UCSD-AML1 (cell line): ENCODE results near the gene SELENOW.
"Not testable (repeated sequence)": the region's sequence is repeated elsewhere in the genome, so short reads cannot be mapped to it uniquely, and the experiment has no call there.

Experiments
- DNase-seq: peaks from one replicate; lab custom pipeline; 2025; ENCODE audit not compliant: unreplicated experiment; lab: John Stamatoyannopoulos, UW

SELENOW gene

GRCh38 chr19:47778049-47778953 is at the start of gene SELENOW:
Gene SELENOW, plus strand, starts transcription at chr19:47778703. Its CDS starts 83 bp downstream, at chr19:47778786.
- DNase-seq = peak; percentile 85

DNA sequence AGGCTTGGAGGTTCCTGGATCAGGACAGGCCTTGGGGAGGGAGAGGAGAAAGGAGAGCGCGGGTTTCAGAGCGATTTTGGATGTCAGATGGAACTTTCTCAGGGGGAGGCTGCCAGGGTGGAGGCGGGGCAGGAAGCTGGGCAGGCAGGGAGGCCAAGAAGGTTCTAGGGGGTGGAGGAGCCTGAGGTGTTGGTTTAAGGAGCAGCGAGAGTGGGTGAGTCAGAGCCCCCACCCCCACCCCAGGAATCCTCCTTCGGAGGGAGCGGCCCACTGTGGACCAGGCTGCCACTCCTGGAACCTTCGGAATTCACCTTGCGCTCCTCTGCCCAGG is 49.1 kb upstream of the SELENOW start:
- peak; percentile 78 for DNase-seq

DNA sequence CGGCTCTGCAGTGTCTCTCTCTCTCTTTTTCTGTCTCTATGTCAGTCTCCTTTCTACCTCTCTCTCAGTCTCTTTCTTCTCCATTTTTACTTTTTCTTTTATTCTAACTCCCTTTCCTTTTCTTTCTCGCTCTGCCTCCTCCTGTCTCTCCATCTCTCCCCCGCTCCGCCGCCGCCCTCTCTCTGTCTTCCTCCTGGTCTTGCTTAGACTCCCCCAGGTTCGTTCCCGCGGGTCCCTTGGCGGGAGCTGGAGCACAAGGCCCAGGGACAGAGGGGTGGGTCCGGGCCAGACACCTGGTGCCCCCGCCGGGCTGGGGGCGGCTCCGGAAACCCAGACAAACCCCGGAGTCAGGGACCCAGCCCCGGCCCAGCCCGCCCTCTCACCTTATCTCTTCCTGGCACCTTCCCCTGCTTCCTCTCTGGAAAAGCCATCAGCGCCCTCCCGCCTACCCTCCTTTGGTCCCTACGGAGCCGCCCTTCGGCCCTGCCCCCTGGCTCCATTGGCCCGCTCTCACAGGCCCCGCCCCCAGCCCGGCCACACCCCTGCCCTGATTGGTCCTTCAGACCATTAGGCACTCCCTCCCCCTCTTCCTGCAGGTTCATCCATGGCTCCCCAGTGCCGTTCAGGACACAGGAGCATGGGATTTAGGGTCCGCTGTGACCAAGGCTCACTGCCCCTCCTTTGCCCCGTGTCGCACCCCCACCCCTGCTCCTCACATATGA is 48.5 kb upstream of the SELENOW start:
- peak; percentile 97 for DNase-seq

- DNase-seq = no peak
Observed at GRCh38 chr19:47730521-47730889, 48.0 kb upstream of the SELENOW start.

DNA sequence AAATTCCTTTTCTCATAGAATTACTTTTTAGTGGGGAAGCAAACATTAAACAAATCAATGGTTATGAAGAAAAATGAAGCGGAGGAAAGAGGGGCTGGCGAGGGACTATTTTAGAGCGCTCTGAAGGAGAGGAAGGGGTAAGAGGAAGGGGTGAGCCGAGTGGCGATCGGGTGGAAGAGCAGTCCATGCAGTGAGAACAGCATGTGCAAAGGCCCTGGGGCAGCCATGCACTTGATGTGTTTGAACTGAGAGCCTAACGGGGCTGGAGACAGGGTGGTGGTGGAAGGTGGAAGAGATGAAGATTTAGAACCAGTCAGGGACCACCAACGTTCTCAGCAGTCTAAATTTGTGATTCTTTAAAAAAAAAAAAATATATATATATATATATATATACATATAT is 47.6 kb upstream of the SELENOW start:
- DNase-seq = no peak

DNA sequence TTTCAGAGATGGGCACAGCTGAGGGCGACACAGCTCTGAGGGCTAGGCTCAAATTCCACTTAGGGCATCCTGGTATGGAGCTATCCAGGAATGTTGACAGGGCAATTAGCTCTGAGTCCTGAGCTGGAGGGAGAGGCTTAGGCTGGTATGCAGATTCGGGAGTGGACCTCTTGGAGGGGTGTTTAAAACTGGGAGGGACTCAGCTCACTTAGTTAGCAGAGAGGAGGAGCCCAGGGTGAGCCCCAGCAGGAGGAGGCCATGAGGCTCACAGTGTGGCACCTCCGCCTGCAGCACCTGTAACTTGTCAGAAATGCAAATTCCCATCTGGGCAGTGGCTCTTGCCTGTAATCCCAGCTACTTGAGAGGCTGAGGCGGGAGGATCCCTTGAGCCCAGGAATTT is 43.4 kb upstream of the SELENOW start:
- DNase-seq = no peak

DNA sequence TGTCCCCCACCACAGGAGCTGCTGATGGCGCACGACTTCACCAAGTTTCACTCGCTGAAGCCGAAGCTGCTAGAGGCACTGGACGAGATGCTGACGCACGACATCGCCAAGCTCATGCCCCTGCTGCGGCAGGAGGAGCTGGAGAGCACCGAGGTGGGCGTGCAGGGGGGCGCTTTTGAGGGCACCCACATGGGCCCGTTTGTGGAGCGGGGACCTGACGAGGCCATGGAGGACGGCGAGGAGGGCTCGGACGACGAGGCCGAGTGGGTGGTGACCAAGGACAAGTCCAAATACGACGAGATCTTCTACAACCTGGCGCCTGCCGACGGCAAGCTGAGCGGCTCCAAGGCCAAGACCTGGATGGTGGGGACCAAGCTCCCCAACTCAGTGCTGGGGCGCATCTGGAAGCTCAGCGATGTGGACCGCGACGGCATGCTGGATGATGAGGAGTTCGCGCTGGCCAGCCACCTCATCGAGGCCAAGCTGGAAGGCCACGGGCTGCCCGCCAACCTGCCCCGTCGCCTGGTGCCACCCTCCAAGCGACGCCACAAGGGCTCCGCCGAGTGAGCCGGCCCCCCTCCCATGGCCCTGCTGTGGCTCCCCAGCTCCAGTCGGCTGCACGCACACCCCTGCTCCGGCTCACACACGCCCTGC is 37.5 kb upstream of the SELENOW start:
- DNase-seq = no peak

DNA sequence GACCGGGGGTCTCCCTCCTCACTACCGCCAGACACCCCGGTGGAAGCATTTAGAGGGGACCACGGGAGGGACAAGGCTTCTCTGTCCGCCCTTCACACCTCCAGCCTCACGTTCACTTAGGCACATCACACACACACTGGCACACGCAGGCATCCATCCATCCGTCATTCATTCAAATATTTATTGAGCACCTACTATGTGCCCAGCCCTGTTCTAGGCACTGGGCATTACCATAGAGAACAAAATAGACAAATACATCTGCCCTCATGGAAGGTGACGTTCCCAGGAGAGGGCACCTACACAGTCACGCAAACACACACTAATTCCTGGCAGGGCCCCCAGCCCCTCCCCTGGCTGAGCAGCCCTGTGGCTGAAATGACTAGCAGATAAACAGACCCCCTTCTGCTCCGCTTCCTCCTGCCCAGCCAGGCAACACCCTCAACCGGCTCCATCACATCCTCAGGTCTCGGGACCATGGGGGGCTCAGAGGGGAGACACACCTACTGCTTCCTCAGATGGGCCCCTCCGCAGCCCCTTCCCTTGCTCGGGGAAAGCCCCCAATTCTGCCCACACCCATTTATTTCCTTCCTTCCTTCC is 36.9 kb upstream of the SELENOW start:
- no peak for DNase-seq

DNA sequence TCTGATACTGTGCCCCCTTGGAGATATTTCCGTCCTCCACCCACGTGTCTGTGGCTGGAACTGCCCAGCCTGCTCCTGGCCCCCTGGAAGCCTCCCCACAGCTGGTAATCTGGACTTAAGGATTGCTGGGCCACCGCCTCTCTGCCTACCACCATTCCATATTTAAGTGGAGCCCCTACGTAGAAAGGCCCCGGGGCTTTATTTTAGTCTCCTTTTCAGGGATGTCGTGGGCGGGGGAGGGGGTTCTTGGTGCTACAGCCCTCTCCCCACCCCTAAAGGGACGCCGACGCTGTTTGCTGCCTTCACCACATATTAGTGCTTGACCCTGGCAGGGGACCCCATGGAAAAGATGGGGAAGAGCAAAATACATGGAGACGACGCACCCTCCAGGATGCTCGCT is 35.9 kb upstream of the SELENOW start:
- no peak for DNase-seq

DNA sequence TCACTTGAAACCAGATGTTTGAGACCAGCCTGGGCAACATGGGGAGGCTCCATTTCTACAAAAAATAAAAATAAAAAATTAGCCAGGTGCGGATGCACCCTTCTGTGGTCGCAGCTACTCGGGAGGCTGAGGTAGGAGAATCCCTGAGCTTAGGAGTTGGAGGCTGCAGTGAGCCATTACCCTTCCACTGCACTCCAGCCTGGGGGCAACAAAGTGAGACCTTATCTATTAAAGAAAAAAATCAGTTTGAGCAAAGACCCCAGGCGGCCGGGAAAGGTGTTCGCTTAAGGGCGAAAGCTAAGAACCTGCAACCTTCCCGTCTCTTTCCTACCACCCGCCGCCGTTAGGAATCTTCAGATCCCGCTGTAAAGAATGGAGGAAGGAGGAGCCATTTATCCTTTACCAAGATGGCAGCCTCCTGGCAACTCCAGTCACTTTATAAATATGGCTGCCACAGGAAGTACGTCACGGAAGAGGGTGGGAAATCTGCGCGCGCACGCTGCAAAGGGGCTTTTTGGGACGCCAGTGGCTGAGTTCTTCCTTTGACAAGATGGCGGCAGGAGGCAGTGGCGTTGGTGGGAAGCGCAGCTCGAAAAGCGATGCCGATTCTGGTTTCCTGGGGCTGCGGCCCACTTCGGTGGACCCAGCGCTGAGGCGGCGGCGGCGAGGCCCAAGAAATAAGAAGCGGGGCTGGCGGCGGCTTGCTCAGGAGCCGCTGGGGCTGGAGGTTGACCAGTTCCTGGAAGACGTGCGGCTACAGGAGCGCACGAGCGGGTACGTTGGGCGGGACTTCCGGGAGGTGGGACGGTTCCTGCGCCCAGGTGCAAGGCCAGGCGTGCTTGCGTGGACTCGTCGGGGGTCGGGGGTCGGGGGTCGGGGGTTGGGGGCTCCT is 33.2 kb upstream of the SELENOW start, which contains the start of gene NOP53:
TSS of gene NOP53 (plus strand) at position 537 of the 892 bp plus-strand sequence. CDS start at position 551, 14 bp downstream.
- DNase-seq = peak; percentile 95

DNA sequence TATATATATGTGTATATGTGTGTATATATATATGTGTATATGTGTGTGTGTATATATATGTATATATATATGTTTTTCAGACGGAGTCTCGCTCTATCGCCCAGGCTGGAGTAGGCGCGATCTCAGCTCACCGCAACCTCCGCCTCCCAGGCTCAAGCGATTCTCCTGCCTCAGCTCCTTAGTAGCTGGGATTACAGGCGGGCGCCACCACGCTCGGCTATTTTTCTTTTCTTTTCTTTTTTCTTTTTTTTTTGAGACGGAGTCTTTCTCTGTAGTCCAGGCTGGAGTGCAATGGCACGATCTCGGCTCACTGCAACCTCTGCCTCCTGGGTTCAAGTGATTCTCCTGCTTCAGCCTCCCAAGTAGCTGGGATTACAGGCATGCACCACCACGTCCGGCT is 32.4 kb upstream of the SELENOW start:
- DNase-seq = not testable (repeated sequence)

DNA sequence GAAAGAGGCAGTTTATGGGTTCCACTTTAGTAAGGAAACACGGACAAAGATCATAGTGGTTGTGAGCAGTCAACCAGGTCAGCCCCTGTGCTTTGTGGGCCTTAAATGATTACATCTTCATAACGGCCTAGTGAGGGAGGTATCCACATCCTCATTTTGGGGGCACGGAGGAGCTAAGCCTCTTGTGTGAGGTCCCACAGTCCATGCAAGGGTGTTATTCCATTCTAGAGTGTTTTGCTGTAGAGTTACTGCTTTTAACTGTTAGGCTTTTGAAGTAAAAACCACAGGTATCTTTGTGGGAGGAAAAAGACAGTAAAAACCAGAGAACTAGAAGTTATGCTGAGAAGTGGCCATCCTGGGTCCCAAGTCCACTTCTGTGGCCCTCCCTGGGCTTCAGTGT is 29.2 kb upstream of the SELENOW start:
- DNase-seq = no peak

DNA sequence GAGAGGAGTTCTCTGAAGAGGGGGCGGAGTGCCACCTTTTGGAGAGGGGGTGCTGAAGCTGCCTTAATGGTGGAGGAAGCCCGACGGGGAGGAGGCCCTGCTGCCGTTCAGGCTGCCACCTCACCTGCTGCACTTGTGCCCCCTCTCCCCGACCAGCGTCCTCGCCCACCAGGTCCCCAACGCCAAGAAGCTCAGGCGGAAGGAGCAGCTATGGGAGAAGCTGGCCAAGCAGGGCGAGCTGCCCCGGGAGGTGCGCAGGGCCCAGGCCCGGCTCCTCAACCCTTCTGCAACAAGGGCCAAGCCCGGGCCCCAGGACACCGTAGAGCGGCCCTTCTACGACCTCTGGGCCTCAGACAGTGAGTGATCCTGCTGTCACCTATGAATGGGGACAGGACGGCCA is 27.8 kb upstream of the SELENOW start:
- DNase-seq = no peak

- DNase-seq = no peak
Observed at GRCh38 chr19:47752440-47753211, 25.9 kb upstream of the SELENOW start.

DNA sequence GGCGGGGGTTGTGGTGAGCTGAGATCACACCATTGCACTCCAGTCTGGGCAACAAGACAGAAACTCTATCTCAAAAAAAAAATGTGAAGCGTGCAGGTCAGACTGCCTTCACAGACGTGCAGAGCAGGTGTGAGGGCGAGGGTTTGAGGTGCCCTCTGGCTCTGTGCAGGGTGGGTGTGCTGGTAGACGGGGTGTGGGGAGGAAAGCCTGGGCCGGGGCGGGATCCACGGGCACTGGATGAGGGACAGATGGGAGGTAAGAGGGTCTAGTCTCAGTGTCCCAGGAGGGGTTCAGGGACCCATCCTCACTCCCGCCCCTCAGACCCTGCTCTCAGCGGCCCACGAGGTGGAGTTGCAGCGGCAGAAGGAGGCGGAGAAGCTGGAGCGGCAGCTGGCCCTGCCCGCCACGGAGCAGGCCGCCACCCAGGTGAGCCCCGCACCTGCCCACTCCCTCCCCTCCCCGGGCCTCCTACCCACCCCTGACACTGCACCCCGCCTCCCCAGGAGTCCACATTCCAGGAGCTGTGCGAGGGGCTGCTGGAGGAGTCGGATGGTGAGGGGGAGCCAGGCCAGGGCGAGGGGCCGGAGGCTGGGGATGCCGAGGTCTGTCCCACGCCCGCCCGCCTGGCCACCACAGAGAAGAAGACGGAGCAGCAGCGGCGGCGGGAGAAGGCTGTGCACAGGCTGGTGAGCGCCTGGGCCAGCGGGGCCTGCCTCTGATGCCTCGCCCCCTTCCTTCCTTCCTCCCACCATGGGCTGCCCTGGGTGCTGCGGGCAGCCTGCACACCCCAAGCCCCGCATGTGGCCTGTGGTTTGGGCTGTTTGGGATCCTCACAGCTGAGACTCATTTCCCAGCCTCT is 24.1 kb upstream of the SELENOW start:
- no peak for DNase-seq

GRCh38 chr19:47755065-47755761 is 23.3 kb upstream of the SELENOW start:
- DNase-seq = no peak

- no peak for DNase-seq
Observed at GRCh38 chr19:47755762-47756626, 22.5 kb upstream of the SELENOW start.
